GM12801 (cell line): Measurements from ENCODE around the gene LRRC4C.

Experiments
- CTCF ChIP-seq: IDR thresholded peaks from one replicate; pipeline ENCODE4 v1.5.1; 2011; ENCODE audit warnings: control low read depth; ENCODE audit not compliant: insufficient read length; ENCODE audit errors: extremely low read depth

LRRC4C gene

GRCh38 chr11:40253166-40253565 lies 1206.3 kb downstream of the LRRC4C start:
- no peak for TF ChIP-seq CTCF

- TF ChIP-seq CTCF = no peak
These were observed 1207.2 kb downstream of the LRRC4C start for GRCh38 chr11:40252236-40252635.

GRCh38 chr11:40246983-40247382 lies 1212.5 kb downstream of the LRRC4C start:
- no peak for TF ChIP-seq CTCF

GRCh38 chr11:40241524-40242051 lies 1217.9 kb downstream of the LRRC4C start:
- no peak for TF ChIP-seq CTCF

GRCh38 chr11:40240284-40240683 lies 1219.2 kb downstream of the LRRC4C start:
- TF ChIP-seq CTCF = no peak

GRCh38 chr11:40236526-40236925 lies 1222.9 kb downstream of the LRRC4C start:
- no peak for TF ChIP-seq CTCF

- no peak for TF ChIP-seq CTCF
These were observed 1223.6 kb downstream of the LRRC4C start for GRCh38 chr11:40235841-40236240.

- TF ChIP-seq CTCF = no peak
These were observed 1228.6 kb downstream of the LRRC4C start for GRCh38 chr11:40230821-40231220.
